Stimulated activated memory B cell treated with anti-CD40 and anti-IgM and Interleukin-4, amounts not matched to agents 10 μg/mL and 1 μg/mL and 100 μg/mL, for 72 hours (primary cell): ENCODE results near the gene RER1.

Experiments
- ATAC-seq: fragments of 150-1000 bp; cut with Tn5 transposase; 2 replicates; pipeline ENCODE4 v1.10.0; 2021
- H3K27ac Mint-ChIP-seq: one replicate; pipeline ENCODE4 v1.8.0; 2022; ENCODE audit warnings: mild to moderate bottlenecking, mixed read lengths
- H3K27me3 Mint-ChIP-seq: one replicate; pipeline ENCODE4 v1.8.0; 2022; ENCODE audit warnings: mixed read lengths
- H3K36me3 Mint-ChIP-seq: one replicate; pipeline ENCODE4 v1.8.0; 2022; ENCODE audit warnings: mixed read lengths
- H3K4me1 Mint-ChIP-seq: one replicate; pipeline ENCODE4 v1.8.0; 2022; ENCODE audit warnings: mixed read lengths
- H3K4me3 Mint-ChIP-seq: one replicate; pipeline ENCODE4 v1.8.0; 2022; ENCODE audit warnings: mild to moderate bottlenecking, moderate library complexity, mixed read lengths
- H3K9me3 Mint-ChIP-seq: one replicate; pipeline ENCODE4 v1.8.0; 2022; ENCODE audit warnings: mixed read lengths

RER1 gene

GRCh38 chr1:2350911-2351655 is 40.6 kb upstream of the RER1 start:
- H3K27me3 Mint-ChIP-seq, result no peaks in the 10 kb centered on the region
- no peak overlapping the region for H3K27ac Mint-ChIP-seq
- no peaks in the 10 kb centered on the region for H3K36me3 Mint-ChIP-seq
- peaks cover 7% of the 10 kb centered on the region for H3K4me1 Mint-ChIP-seq
- ATAC-seq, result no peak
- H3K9me3 Mint-ChIP-seq, result no peaks in the 10 kb centered on the region
- no peak overlapping the region for H3K4me3 Mint-ChIP-seq

- no peak for ATAC-seq
- Mint-ChIP-seq H3K27me3 (no peaks in the 10 kb centered on the region), H3K4me3 (no peak overlapping the region), H3K36me3 (no peaks in the 10 kb centered on the region), H3K9me3 (no peaks in the 10 kb centered on the region), H3K27ac (no peak overlapping the region), H3K4me1 (peaks cover 7% of the 10 kb centered on the region)
These were observed 39.9 kb upstream of the RER1 start for GRCh38 chr1:2351723-2352122.

- Mint-ChIP-seq H3K36me3 (no peaks in the 10 kb centered on the region), H3K27me3 (no peaks in the 10 kb centered on the region), H3K9me3 (no peaks in the 10 kb centered on the region), H3K4me1 (peaks cover 7% of the 10 kb centered on the region), H3K27ac (no peak overlapping the region), H3K4me3 (no peak overlapping the region)
- no peak for ATAC-seq
These were observed 39.2 kb upstream of the RER1 start for GRCh38 chr1:2352341-2352896.

GRCh38 chr1:2352897-2353550 is 38.6 kb upstream of the RER1 start:
- H3K4me3 Mint-ChIP-seq, result no peak overlapping the region
- no peaks in the 10 kb centered on the region for H3K9me3 Mint-ChIP-seq
- no peaks in the 10 kb centered on the region for H3K36me3 Mint-ChIP-seq
- H3K4me1 Mint-ChIP-seq, result peaks cover 7% of the 10 kb centered on the region
- ATAC-seq, result no peak
- H3K27me3 Mint-ChIP-seq, result no peaks in the 10 kb centered on the region
- no peak overlapping the region for H3K27ac Mint-ChIP-seq

GRCh38 chr1:2353551-2354438 is 37.8 kb upstream of the RER1 start:
- Mint-ChIP-seq H3K9me3 (no peaks in the 10 kb centered on the region), H3K4me1 (peaks cover 7% of the 10 kb centered on the region), H3K27me3 (no peaks in the 10 kb centered on the region), H3K36me3 (no peaks in the 10 kb centered on the region), H3K27ac (no peak overlapping the region), H3K4me3 (no peak overlapping the region)
- no peak for ATAC-seq

- Mint-ChIP-seq H3K36me3 (peaks cover 6% of the 10 kb centered on the region), H3K4me3 (no peak overlapping the region), H3K4me1 (peaks cover 7% of the 10 kb centered on the region), H3K27ac (no peak overlapping the region), H3K27me3 (no peaks in the 10 kb centered on the region), H3K9me3 (no peaks in the 10 kb centered on the region)
- ATAC-seq, result no peak
These were observed 36.9 kb upstream of the RER1 start for GRCh38 chr1:2354511-2355372.

GRCh38 chr1:2355373-2356261 is 36.0 kb upstream of the RER1 start:
- no peak overlapping the region for H3K27ac Mint-ChIP-seq
- peaks cover 7% of the 10 kb centered on the region for H3K4me1 Mint-ChIP-seq
- H3K9me3 Mint-ChIP-seq, result no peaks in the 10 kb centered on the region
- no peak for ATAC-seq
- H3K27me3 Mint-ChIP-seq, result no peaks in the 10 kb centered on the region
- no peak overlapping the region for H3K4me3 Mint-ChIP-seq
- H3K36me3 Mint-ChIP-seq, result peaks cover 10% of the 10 kb centered on the region

- ATAC-seq, result no peak
- Mint-ChIP-seq H3K4me3 (no peak overlapping the region), H3K9me3 (no peaks in the 10 kb centered on the region), H3K27me3 (no peaks in the 10 kb centered on the region), H3K36me3 (peaks cover 10% of the 10 kb centered on the region), H3K4me1 (peaks cover 7% of the 10 kb centered on the region), H3K27ac (no peak overlapping the region)
These were observed 35.2 kb upstream of the RER1 start for GRCh38 chr1:2356401-2356800.

GRCh38 chr1:2356911-2357845 is 34.5 kb upstream of the RER1 start:
- Mint-ChIP-seq H3K4me3 (no peak overlapping the region), H3K4me1 (peaks cover 7% of the 10 kb centered on the region), H3K27me3 (no peaks in the 10 kb centered on the region), H3K27ac (no peak overlapping the region), H3K9me3 (no peaks in the 10 kb centered on the region), H3K36me3 (peaks cover 13% of the 10 kb centered on the region)
- ATAC-seq, result no peak

- no peak for ATAC-seq
- H3K27me3 Mint-ChIP-seq, result no peaks in the 10 kb centered on the region
- H3K27ac Mint-ChIP-seq, result no peak overlapping the region
- H3K4me1 Mint-ChIP-seq, result peaks cover 7% of the 10 kb centered on the region
- no peak overlapping the region for H3K4me3 Mint-ChIP-seq
- peaks cover 3% of the 10 kb centered on the region for H3K9me3 Mint-ChIP-seq
- peaks cover 22% of the 10 kb centered on the region for H3K36me3 Mint-ChIP-seq
These were observed 33.6 kb upstream of the RER1 start for GRCh38 chr1:2358072-2358471.

- no peaks in the 10 kb centered on the region for H3K27me3 Mint-ChIP-seq
- peaks cover under 1% of the 10 kb centered on the region for H3K4me1 Mint-ChIP-seq
- no peak overlapping the region for H3K27ac Mint-ChIP-seq
- ATAC-seq, result no peak
- H3K9me3 Mint-ChIP-seq, result peaks cover 5% of the 10 kb centered on the region
- H3K36me3 Mint-ChIP-seq, result peaks cover 25% of the 10 kb centered on the region
- H3K4me3 Mint-ChIP-seq, result no peak overlapping the region
These were observed 32.7 kb upstream of the RER1 start for GRCh38 chr1:2358651-2359640.
